ENCODE data around the gene GTSF1L. TPM values are rescaled to one million over a fixed set of nuclear protein-coding genes. Genes with fewer than 3 reads are reported as not detected.

Gene GTSF1L
- total RNA-seq, 1 donor: not detected

DNA sequence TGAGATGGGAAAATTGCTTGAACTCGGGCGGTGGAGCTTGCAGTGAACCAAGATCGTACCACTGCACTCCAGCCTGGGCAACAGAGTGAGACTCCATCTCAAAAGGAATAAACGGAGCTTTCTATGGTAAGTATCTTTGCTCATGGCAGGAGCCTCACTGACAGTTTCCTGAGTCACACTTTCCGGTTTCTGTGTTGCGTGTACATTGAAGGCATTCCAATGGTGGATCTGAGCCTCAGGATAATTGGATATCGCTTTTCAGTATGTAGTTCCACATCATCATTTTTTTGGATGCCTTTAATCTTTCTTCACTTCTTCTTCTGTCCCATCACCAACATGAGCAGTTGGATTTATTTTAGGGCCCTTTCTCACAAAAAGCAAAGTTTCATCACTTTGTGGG, 28.6 kb upstream of the GTSF1L start:
- Histone ChIP-seq H3K36me3 (ENCODE audit: insufficient read depth, low read length) (no peaks in the 10 kb centered on the region), H3K9me3 (ENCODE audit: low read depth, low read length) (no peaks in the 10 kb centered on the region), H3K4me2 (ENCODE audit: insufficient read depth, low read length) (peak overlapping the region; percentile 26), H2AFZ (ENCODE audit: low read length) (peak overlapping the region; percentile 73), H4K20me1 (ENCODE audit: insufficient read depth, low read length) (no peaks in the 10 kb centered on the region), H3K79me2 (ENCODE audit: insufficient read depth, low read length) (no peaks in the 10 kb centered on the region), H3K4me3 (ENCODE audit: insufficient read depth, low read length) (no peak overlapping the region), H3K27ac (ENCODE audit: low read depth, low read length) (peak overlapping the region; percentile 86), H3K27me3 (ENCODE audit: insufficient read depth, low read length) (no peaks in the 10 kb centered on the region), H3K4me1 (ENCODE audit: insufficient read depth, low read length) (peaks cover 33% of the 10 kb centered on the region)
- no peak for DNase-seq (ENCODE audit: insufficient read length, low spot score, missing footprints)
- TF ChIP-seq, protein P1, sequence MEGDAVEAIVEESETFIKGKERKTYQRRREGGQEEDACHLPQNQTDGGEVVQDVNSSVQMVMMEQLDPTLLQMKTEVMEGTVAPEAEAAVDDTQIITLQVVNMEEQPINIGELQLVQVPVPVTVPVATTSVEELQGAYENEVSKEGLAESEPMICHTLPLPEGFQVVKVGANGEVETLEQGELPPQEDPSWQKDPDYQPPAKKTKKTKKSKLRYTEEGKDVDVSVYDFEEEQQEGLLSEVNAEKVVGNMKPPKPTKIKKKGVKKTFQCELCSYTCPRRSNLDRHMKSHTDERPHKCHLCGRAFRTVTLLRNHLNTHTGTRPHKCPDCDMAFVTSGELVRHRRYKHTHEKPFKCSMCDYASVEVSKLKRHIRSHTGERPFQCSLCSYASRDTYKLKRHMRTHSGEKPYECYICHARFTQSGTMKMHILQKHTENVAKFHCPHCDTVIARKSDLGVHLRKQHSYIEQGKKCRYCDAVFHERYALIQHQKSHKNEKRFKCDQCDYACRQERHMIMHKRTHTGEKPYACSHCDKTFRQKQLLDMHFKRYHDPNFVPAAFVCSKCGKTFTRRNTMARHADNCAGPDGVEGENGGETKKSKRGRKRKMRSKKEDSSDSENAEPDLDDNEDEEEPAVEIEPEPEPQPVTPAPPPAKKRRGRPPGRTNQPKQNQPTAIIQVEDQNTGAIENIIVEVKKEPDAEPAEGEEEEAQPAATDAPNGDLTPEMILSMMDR (IDR thresholded peaks at IDR 0.05; ENCODE audit: extremely low read depth, low read depth, low read length): no peak

DNA sequence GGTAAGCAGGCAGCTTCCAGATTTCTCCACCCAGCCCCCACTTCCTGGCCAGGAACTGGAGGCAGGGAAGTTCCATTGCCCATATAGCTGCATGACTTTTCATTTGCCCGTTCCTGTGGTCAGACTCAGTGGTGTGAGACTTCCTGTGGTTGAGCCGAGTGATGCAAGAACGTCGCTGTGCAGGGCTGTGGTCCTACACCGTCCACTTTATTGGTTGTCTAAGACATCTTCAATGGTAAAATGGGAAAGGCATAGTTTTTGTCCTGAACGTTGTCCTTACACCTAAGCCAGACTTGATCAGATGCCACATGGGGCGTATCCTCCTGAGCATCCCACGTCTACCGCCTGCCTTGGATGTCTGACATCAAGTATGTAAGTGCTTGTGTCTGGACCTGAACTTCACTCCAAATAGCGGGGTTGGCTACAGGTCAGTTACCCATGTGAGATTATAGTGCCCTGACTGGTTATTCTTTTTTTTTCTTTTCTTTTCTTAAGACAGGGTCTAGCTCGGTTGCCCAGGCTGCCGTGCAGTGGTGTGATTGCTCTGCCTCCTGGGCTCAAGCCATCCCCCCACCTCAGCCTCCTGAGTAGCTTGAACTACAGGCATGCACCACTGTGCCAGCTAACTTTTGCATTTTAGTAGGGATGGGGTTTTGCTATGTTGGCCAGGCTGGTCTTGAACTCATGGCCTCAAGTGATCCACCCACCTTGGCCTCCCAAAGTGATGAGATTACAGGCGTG, 25.9 kb upstream of the GTSF1L start:
- Histone ChIP-seq H3K9me3 (ENCODE audit: low read depth, low read length) (no peaks in the 10 kb centered on the region), H3K27ac (ENCODE audit: low read depth, low read length) (peak overlapping the region; percentile 71), H3K4me1 (ENCODE audit: insufficient read depth, low read length) (peaks cover 33% of the 10 kb centered on the region), H3K4me2 (ENCODE audit: insufficient read depth, low read length) (peak overlapping the region; percentile 70), H2AFZ (ENCODE audit: low read length) (peak overlapping the region; percentile 36), H3K36me3 (ENCODE audit: insufficient read depth, low read length) (no peaks in the 10 kb centered on the region), H3K27me3 (ENCODE audit: insufficient read depth, low read length) (no peaks in the 10 kb centered on the region), H4K20me1 (ENCODE audit: insufficient read depth, low read length) (no peaks in the 10 kb centered on the region), H3K79me2 (ENCODE audit: insufficient read depth, low read length) (no peaks in the 10 kb centered on the region), H3K4me3 (ENCODE audit: insufficient read depth, low read length) (peak overlapping the region; percentile 47)
- DNase-seq (ENCODE audit: insufficient read length, low spot score, missing footprints): peak; percentile 93
- TF ChIP-seq, protein P1 (IDR thresholded peaks at IDR 0.05; ENCODE audit: extremely low read depth, low read depth, low read length): no peak

DNA sequence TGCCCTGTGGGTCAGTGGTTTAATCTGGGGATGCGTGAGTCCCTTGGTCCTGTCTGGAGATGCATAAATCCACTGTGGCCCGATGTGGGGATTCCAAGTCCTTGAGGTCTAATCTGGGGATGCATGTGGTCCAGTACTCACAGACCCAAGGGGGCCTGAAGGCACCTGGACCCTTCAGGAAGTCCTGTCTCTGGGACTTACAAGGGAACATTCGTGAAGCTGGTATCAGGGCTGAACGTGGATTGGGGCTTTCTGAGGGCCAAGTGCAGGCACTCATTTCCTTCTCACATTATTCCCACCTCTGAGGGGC, 25.2 kb upstream of the GTSF1L start:
- no peaks in the 10 kb centered on the region for H3K36me3 ChIP-seq (ENCODE audit: insufficient read depth, low read length)
- H3K27me3 ChIP-seq (ENCODE audit: insufficient read depth, low read length): no peaks in the 10 kb centered on the region
- H3K9me3 ChIP-seq (ENCODE audit: low read depth, low read length): no peaks in the 10 kb centered on the region
- DNase-seq (ENCODE audit: insufficient read length, low spot score, missing footprints): no peak
- H2AFZ ChIP-seq (ENCODE audit: low read length): peak overlapping the region; percentile 36
- H3K79me2 ChIP-seq (ENCODE audit: insufficient read depth, low read length): no peaks in the 10 kb centered on the region
- H3K4me1 ChIP-seq (ENCODE audit: insufficient read depth, low read length): peaks cover 33% of the 10 kb centered on the region
- H4K20me1 ChIP-seq (ENCODE audit: insufficient read depth, low read length): no peaks in the 10 kb centered on the region
- TF ChIP-seq, protein P1 (IDR thresholded peaks at IDR 0.05; ENCODE audit: extremely low read depth, low read depth, low read length): no peak
- H3K4me2 ChIP-seq (ENCODE audit: insufficient read depth, low read length): peak overlapping the region; percentile 70
- H3K4me3 ChIP-seq (ENCODE audit: insufficient read depth, low read length): no peak overlapping the region
- H3K27ac ChIP-seq (ENCODE audit: low read depth, low read length): peak overlapping the region; percentile 51

DNA sequence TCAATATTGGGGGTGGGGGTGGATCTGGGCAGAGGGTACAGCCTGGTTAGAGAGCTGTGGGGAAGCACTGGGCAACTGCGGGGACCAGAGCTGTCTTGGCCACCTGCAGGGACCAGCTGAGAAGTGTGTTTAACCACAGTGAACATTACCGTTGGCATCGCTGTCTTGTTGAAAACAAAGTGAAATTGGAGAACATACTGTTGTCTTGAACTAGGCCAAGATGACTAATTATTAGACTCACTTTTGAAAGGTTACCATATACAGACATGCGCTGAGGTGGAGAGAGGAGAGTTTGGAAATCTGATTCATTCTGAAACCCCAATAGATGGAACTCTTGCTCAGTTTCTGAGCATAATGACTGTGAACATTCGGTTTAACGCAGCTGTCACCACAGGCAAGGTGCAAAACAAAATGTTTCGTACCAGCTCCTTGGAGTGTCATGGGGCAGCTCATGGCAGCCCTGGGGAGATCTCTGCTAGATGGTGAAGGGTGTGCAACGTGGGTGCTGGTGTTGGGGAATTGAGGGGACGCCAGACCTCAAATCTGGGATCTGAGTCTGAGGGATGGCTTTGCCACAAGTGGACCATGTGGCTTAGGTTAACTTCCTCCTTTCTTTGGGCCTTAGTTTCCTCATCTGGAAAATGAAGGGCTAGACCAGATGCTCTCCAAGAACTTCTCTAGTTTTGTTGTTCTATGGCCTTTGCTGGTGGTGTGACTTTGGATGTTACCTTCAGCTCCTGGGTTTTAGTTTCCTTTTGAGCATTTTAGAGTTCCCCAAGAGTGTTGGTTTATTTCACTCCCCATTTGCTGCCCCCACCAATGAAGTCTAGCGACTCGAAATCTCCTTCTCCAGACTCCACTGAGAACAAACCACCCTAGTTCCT, 24.6 kb upstream of the GTSF1L start:
- peak overlapping the region; percentile 12 for H3K4me2 ChIP-seq (ENCODE audit: insufficient read depth, low read length)
- H3K36me3 ChIP-seq (ENCODE audit: insufficient read depth, low read length): no peaks in the 10 kb centered on the region
- no peak overlapping the region for H3K4me3 ChIP-seq (ENCODE audit: insufficient read depth, low read length)
- H3K79me2 ChIP-seq (ENCODE audit: insufficient read depth, low read length): no peaks in the 10 kb centered on the region
- TF ChIP-seq, protein P1 (IDR thresholded peaks at IDR 0.05; ENCODE audit: extremely low read depth, low read depth, low read length): peak; percentile 24
- peaks cover 33% of the 10 kb centered on the region for H3K4me1 ChIP-seq (ENCODE audit: insufficient read depth, low read length)
- no peaks in the 10 kb centered on the region for H3K9me3 ChIP-seq (ENCODE audit: low read depth, low read length)
- H2AFZ ChIP-seq (ENCODE audit: low read length): no peak overlapping the region
- H4K20me1 ChIP-seq (ENCODE audit: insufficient read depth, low read length): no peaks in the 10 kb centered on the region
- DNase-seq (ENCODE audit: insufficient read length, low spot score, missing footprints): peak; percentile 93
- H3K27ac ChIP-seq (ENCODE audit: low read depth, low read length): peak overlapping the region; percentile 51
- no peaks in the 10 kb centered on the region for H3K27me3 ChIP-seq (ENCODE audit: insufficient read depth, low read length)

Data from osteoblast (primary cell).